K562 (cell line): ENCODE data around the gene SLC45A3. TPM values are rescaled to one million over a fixed set of nuclear protein-coding genes. Genes with fewer than 3 reads are reported as not detected.

Experiments
- BCL6 ChIP-seq: fragments of 250-450 bp; sonication (Bioruptor Pico); IDR thresholded peaks from 2 replicates; pipeline ENCODE4 v1.4.0; 2020
- PCBP1 ChIP-seq: fragments of 200-400 bp; formaldehyde crosslinking; IDR thresholded peaks from 2 replicates; pipeline ENCODE4 v1.6.1; 2018; ENCODE audit warnings: mild to moderate bottlenecking, low read depth, low read length; ENCODE audit not compliant: poor library complexity, severe bottlenecking
- STAT6 ChIP-seq: sonication (generic); formaldehyde crosslinking; IDR thresholded peaks from 2 replicates; pipeline ENCODE4 v1.8.1; 2023; ENCODE audit warnings: mild to moderate bottlenecking, missing genetic modification reagents
- ZNF512 ChIP-seq: IDR thresholded peaks from 2 replicates; pipeline ENCODE4 v1.6.1; 2016; ENCODE audit warnings: missing genetic modification characterization, missing compliant biosample characterization
- polyA plus RNA-seq, 8 experiments: library from polyadenylated mRNA; depleted of rRNA in 4 of 8; stranded (reverse) in 5 of 8; unstranded in 3 of 8; fragments of >200 nt; fragmentation: Nextera tagmentation in 2 of 8; fragmentation: Illumina TruSeq in 1 of 8; extraction: Ambion mirVana in 2 of 8; extraction: Trizol in 1 of 8; gene quantifications; 2 replicates each; pipeline versions ENCODE4 v1.2.1 to v1.2.3, GENCODE V29; 2011 to 2014; ENCODE audit warnings: inconsistent platforms in 1 of 8, missing spikeins in 1 of 8
- total RNA-seq, 7 experiments: library from RNA; depleted of rRNA in 6 of 7; stranded (reverse); fragments of >200 nt in 6 of 7; fragmentation: Illumina TruSeq in 2 of 7; extraction: Trizol in 2 of 7; gene quantifications; 2 replicates each; pipeline versions ENCODE4 v1.2.1 to v1.2.3, GENCODE V29; 2011 to 2021; ENCODE audit warnings: low replicate concordance in 1 of 7

Gene SLC45A3
- total and polyA plus RNA-seq, 9 of the 15 experiments (the other 6 are each of a cell fraction or from before 2014, with no cell fraction given), result 0.06 to 3.3 (median 1.3) TPM

DNA sequence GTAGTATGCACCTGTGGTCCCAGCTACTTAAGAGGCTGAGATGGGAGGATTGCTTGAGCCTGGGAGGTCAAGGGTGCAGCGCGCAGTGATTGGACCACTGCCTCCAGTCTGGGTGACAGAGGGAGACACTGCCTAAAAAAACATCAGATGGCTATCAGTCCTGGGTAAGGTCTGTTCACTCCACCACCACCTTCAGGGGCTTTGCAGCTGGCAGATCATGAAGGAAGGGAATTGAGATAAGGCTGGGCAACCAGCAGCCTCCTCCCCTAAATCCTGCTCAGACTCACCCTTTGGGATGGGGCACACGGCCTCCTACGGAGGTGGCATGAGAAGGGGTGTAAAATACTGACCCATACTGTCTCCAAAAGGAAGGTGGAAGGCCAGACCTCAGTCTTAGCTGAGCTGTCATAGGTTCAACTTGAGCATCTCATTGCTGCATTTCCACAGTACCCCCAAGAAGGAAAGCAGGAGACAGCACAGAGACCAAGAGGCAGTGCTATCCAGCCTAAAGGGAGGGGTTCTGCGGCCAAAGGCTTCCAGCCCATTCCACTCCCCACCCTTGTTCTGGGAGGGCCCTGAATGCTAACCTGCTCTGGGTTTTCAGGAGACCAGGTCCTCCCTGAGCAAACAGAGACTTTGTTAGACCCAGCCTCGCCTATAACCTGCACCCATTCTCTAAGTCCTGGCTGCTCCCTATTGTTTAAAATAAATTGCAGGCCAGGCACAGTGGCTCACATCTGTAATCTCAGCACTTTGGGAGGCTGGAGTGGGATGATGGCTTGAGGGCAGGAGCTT lies 13.7 kb downstream of the SLC45A3 start (continued):
- TF ChIP-seq STAT6 (CRISPR knock-in tag) (no peak), BCL6 (CRISPR knock-in tag) (no peak), ZNF512 (no peak), PCBP1 (no peak)
